HEK293T (cell line): ENCODE measurements around the gene KIAA1671.

Experiments
- CTCF ChIA-PET: fragments of 350-600 bp; formaldehyde crosslinking; extraction: SDS; loops from one replicate; lab custom pipeline; 2021; ENCODE audit warnings: antibody characterized with exemption, inconsistent platforms; lab: Yijun Ruan, JAX
- POLR2A ChIA-PET: fragments of 350-600 bp; formaldehyde crosslinking; extraction: SDS; loops from one replicate; lab custom pipeline; 2020; ENCODE audit warnings: antibody characterized with exemption, inconsistent platforms; lab: Yijun Ruan, JAX
- DNase-seq: peaks from one replicate; pipeline ENCODE4 v3.0.0; 2012; ENCODE audit warnings: mixed read lengths; ENCODE audit errors: extremely low spot score
- ARNT ChIP-seq: fragments of 450-650 bp; IDR thresholded peaks from 2 replicates; pipeline ENCODE4 v1.6.1; 2017; ENCODE audit warnings: mild to moderate bottlenecking
- BHLHE40 ChIP-seq: fragments of 450-650 bp; IDR thresholded peaks from 2 replicates; pipeline ENCODE4 v1.6.1; 2016; ENCODE audit warnings: mild to moderate bottlenecking, moderate library complexity, borderline replicate concordance
- CTBP1 ChIP-seq: fragments of 450-650 bp; IDR thresholded peaks from 2 replicates; pipeline ENCODE4 v1.6.1; 2016; ENCODE audit warnings: borderline replicate concordance
- ELF4 ChIP-seq: fragments of 450-650 bp; IDR thresholded peaks from 2 replicates; pipeline ENCODE4 v1.6.1; 2017; ENCODE audit warnings: antibody characterized with exemption
- FOXA1 ChIP-seq: fragments of 450-650 bp; IDR thresholded peaks from 2 replicates; pipeline ENCODE4 v1.6.1; 2016; ENCODE audit warnings: mild to moderate bottlenecking
- FOXK2 ChIP-seq: fragments of 450-650 bp; IDR thresholded peaks from 2 replicates; pipeline ENCODE4 v1.6.1; 2016; ENCODE audit warnings: mild to moderate bottlenecking
- FOXM1 ChIP-seq: fragments of 450-650 bp; IDR thresholded peaks from 2 replicates; pipeline ENCODE4 v1.6.1; 2017; ENCODE audit warnings: mild to moderate bottlenecking, borderline replicate concordance
- HDGF ChIP-seq: fragments of 450-650 bp; IDR thresholded peaks from 2 replicates; pipeline ENCODE4 v1.6.1; 2017; ENCODE audit warnings: antibody characterized with exemption, borderline replicate concordance
- L3MBTL2 ChIP-seq: fragments of 450-650 bp; conservative IDR thresholded peaks from 2 replicates; pipeline ENCODE4 v1.6.1; 2016; ENCODE audit warnings: mild to moderate bottlenecking
- LEF1 ChIP-seq: fragments of 450-650 bp; IDR thresholded peaks from 2 replicates; pipeline ENCODE4 v1.6.1; 2017; ENCODE audit warnings: mild to moderate bottlenecking, borderline replicate concordance
- NFRKB ChIP-seq: fragments of 450-650 bp; IDR thresholded peaks from 2 replicates; pipeline ENCODE4 v1.6.1; 2016; ENCODE audit warnings: mild to moderate bottlenecking, moderate library complexity
- SP1 ChIP-seq: fragments of 450-650 bp; IDR thresholded peaks from 2 replicates; pipeline ENCODE4 v1.6.1; 2017
- SUZ12 ChIP-seq: fragments of 450-650 bp; IDR thresholded peaks from 2 replicates; pipeline ENCODE4 v1.6.1; 2016; ENCODE audit warnings: mild to moderate bottlenecking
- TARDBP ChIP-seq: fragments of 450-650 bp; IDR thresholded peaks from 2 replicates; pipeline ENCODE4 v1.6.1; 2016
- ZNF384 ChIP-seq: fragments of 450-650 bp; IDR thresholded peaks from 2 replicates; pipeline ENCODE4 v1.6.1; 2016
- TF ChIP-seq, protein P1 (sequence below): fragments of 450-650 bp; IDR thresholded peaks from 2 replicates; pipeline ENCODE4 v1.6.1; 2016

Gene KIAA1671

DNA sequence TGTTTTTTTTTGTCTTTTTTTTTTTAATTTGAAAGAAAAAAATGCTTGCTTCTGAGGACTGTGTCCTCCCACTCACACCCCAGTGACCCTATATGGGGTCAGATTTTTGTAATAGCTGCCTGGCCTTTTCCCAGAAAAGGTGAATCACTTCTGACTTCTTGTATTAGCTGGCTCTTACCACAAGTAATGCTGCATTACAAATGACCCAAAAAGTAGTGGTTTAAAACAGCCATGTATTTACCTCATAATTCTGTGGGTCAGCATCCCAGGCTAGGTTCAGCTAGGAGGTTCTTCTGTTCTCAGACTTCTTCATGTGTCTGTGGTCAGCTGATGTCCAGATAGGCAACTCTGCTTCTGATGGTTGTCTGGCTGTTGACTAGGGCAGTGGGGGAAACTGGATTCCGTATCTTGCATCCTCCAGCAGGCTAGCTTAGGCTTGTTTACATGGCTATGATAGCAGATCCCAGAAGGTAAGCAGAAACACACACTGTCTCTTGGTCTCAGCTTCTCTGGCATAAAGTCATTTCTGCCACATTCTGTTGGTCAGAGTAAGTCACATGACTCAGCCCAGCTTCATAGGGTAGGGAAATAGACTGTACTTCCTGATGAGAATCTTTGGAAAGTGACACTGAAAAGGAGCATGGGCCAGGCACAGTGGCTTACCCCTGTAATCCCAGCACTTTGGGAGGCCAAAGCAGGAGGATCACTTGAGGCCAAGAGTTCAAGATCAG lies 25.5 kb upstream of the KIAA1671 start:
- DNase-seq = no peak
- TF ChIP-seq ZNF384 (no peak), LEF1 (no peak), TARDBP (no peak), SP1 (no peak), CTBP1 (no peak), BHLHE40 (no peak), SUZ12 (no peak), FOXA1 (no peak), HDGF (no peak), ELF4 (no peak), ARNT (no peak), NFRKB (no peak), L3MBTL2 (no peak), FOXK2 (no peak), FOXM1 (no peak)
- TF ChIP-seq, protein P1, sequence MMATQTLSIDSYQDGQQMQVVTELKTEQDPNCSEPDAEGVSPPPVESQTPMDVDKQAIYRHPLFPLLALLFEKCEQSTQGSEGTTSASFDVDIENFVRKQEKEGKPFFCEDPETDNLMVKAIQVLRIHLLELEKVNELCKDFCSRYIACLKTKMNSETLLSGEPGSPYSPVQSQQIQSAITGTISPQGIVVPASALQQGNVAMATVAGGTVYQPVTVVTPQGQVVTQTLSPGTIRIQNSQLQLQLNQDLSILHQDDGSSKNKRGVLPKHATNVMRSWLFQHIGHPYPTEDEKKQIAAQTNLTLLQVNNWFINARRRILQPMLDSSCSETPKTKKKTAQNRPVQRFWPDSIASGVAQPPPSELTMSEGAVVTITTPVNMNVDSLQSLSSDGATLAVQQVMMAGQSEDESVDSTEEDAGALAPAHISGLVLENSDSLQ = no peak
- CTCF ChIA-PET = interaction anchor here (0.5 to 1.2 kb wide), 3 partner anchors 130 to 329 kb away, joined by 3 to 4 read pairs (median 4); no protein-coding TSS in a partner anchor
- POLR2A ChIA-PET = no interaction called here

DNA sequence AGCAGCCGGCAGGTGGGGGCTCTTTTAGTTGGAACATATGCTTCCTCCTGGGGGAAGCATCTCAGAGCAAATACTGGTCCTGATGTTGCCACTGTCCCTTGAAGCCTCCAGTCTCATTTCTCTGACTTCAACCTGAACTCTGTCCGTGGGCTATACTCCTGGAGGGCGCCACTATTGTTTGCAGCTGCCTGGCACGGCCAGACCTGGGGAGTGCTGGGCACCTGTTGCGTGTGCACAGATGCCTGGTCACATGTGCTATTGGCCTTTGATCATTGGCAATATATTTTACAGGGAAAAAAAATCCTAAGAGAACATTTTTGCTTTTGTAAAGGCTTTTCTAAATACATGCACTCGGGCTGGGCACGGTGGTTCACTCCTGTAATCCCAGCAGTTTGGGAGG lies 24.2 kb upstream of the KIAA1671 start:
- TF ChIP-seq FOXK2 (no peak), ARNT (no peak), TARDBP (no peak)
- ChIA-PET CTCF (interaction anchor here (0.6 kb wide), 1 partner anchor 46 kb away, joined by 7 read pairs; no protein-coding TSS in a partner anchor), POLR2A (no interaction called here)
- DNase-seq = no peak

DNA sequence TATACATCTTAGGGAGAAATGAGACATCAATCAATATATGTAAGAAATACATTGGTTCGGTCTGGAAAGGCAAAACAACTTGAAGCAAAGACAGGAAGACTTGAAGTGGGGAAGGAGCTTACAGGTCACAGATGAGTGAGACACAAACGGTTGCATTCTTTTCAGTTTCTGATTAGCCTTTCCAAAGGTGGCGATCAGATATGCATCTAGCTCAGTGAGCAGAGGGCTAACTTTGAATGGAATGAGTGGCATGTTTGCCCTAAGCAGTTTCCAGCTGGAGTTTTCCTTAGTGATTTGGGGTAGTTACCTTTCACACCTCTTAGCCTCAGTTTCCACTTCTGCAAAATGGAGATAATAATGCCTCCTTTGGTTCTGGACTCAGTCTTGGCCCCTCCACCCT lies 21.8 kb upstream of the KIAA1671 start:
- DNase-seq = no peak
- ChIA-PET POLR2A (no interaction called here), CTCF (no interaction called here)
- TF ChIP-seq CTBP1 (no peak), LEF1 (no peak), HDGF (no peak), FOXA1 (no peak), TARDBP (no peak), ZNF384 (no peak), SUZ12 (no peak), L3MBTL2 (no peak), FOXK2 (no peak), ELF4 (no peak), NFRKB (no peak), FOXM1 (no peak), SP1 (no peak), ARNT (no peak)
- TF ChIP-seq, protein P1 = no peak

DNA sequence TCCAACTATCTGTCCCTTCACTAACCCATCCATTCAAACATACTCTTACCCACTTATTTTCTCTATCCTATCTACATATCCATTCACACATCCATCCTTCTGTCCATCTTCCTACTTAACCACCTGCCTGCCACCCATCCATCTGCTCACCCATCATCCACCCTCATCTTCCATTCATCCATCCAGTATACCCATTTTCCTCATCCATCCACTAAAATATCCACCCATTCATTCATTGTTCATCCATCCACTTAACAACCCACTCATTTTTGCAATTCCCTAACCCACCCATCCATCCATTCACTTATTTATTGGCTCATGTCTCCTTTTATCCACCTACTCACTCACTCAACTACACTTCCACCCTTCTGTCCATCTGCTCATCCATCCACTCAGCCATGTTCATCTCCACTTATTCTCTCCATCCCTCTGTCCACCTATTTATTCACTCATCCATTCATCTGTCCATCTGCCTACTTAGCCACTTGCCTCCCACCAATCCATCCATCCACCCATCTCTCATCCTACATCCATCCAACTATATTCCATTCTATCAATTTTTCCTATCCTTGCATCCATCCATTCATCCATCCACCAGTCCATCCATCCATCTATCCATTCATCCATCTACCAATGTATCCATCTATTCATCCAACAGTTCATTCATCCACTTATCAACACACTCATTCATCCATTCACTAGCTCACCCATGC lies 16.6 kb upstream of the KIAA1671 start:
- no peak for DNase-seq
- ChIA-PET CTCF (no interaction called here), POLR2A (no interaction called here)
- TF ChIP-seq NFRKB (no peak), FOXM1 (no peak), HDGF (no peak), LEF1 (no peak), ARNT (no peak), ELF4 (no peak), BHLHE40 (no peak), SUZ12 (no peak), L3MBTL2 (no peak), CTBP1 (no peak), TARDBP (no peak), ZNF384 (no peak), FOXA1 (no peak), SP1 (no peak), FOXK2 (no peak)
- TF ChIP-seq, protein P1 = no peak

DNA sequence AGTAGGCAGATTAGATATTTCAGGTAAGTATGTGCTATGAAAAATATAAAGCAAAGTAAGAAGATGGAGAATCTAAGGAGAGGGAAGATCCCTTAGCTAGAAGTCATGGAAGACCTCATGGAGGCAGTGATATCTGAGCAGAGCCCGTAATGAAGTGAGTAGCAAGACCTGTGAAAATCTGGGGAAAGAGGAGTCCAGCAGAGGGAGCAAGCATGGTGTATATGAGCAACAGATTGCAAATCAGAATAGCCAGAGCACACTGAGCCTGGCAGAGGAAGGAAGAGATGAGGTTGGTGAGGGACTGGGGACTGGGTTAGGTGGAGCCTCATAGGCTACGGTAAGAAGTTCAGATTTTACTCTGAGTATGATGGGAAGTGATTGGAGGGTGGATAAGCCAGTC lies 15.4 kb upstream of the KIAA1671 start:
- peak; percentile 57 for DNase-seq
- ChIA-PET POLR2A (no interaction called here), CTCF (no interaction called here)
- TF ChIP-seq LEF1 (no peak), FOXM1 (no peak), BHLHE40 (no peak), L3MBTL2 (no peak), ARNT (no peak), SUZ12 (no peak), HDGF (no peak), ZNF384 (no peak), NFRKB (no peak), ELF4 (no peak), SP1 (no peak), TARDBP (no peak), FOXA1 (no peak), CTBP1 (no peak), FOXK2 (no peak)
- TF ChIP-seq, protein P1 = no peak
